NCI-H524 (cell line): ENCODE measurements around the gene PHAF1.
A peak's percentile ranks its signal among the peaks of the same experiment; 100 is the strongest.

Experiments used
- DNase-seq, 2 experiments: peaks; one replicate each; lab custom pipeline; 2025; lab: John Stamatoyannopoulos, UW

PHAF1 gene

DNA sequence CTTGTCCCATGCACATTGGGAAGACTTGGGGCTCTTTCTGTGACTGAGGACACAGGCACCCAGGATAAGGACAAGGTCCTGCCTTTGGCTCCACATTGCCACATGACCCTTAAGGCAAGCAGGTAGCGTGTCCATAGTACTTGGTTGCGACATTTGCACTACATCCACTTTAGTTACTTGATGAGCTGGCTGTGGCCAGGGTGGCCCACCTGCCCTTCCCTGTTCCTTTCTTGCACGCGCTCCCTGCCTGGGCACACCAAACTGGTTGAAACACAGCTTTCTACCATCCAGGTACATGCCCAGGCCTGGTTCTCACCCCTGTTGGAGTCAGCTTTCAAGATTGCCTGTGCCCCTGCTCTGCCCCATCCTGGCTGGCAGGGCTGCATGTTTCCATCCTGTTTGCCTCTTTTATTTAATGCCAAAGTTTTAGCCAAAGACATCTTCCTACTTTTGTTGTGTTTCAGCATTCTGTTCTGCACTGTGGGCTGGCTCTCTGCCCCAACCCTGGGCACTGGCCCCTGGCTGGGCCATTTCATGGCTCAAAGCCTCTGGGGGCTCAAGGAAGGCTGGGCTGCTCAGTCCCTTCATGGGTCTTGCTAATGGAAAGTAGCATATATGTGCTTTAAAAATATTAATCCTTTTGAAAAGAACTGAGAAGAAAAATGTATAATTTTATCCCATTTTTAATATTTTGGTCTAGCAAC is 37.8 kb downstream of the PHAF1 start:
- DNase-seq, result no peak

DNA sequence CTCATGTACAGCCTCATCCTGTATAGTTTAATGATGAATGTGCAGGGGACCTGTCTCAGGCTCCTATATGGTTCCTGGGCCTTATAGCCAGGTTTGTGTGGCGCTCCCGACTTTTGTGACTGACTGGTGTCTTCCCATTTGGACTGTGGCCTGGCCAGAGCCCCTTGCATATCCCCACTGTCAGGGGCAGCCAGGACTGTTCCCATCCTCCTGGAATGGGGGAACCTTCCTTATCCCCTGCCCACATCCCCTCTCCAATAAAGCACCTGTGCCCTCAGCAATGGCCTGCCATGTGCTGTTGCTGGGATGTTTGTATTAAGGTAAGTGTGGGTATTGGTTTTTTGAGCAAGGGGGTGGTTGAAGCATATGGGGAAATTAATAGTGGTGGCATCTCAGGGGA is 38.5 kb downstream of the PHAF1 start:
- no peak for DNase-seq

DNA sequence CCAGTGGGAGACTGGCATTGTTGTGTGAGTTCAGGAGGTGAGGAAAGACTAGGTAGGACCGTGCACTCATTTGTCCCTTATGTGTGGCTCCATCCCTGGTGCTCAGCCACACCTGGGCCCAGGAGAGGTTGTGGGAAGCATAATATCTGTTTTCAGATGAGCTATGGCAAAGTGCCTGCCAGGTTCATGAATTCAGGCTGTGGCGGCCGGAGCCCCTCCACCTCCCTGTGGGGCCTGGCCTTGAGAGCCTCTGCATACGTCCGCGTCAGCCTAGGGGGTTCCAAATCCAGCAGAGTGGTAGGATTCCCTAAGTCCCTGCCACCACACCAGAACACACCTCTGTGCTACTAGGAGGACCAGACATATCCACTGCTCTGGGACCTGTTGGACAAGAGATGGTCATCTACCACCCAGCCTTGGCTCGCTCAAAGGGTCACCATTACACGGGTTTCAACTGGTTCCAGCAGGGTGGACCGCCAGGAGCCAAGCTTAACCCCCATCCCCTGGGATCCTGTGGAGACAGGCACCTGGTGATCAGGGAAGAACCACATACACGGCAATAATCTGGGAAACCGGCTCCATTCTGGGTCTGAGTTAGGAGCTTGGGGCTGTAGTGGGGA is 39.0 kb downstream of the PHAF1 start:
- no peak for DNase-seq

DNA sequence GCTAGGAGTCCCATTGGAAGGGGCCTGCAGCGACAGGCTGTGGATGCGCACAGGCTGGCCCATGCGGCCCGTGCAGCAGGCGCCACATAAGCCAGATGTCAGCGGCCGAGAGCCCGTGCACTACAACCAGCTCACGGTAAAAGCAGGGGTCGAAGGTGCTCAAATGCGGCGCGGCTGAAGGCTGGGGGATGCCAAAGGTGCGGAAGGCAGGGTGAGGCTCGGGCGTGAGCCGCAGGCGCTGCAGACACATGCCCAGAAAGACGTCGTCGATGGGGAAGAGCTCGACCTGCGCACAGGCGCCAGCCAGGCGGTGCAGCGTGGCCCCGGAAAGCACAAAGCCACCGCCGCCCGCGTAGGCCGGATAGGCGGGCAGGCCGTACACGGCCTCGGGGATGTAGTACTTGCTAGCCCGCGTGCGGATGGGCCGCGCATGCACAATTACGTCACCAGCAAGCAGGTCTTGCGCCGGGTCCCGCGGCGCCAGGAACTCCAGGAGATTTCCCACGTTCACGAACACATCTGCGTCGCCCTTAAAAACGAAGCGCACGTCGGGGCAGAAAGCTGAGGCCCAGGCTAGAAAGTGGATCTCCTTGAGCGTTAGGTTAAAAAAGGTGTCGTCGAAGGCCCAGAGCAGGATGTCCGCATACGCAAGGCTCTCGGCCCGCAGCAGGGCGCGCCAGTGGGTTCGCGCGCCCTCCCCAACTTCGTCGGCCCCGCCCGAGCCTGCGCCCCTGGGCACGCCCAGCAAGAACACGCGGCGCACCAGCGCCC is 39.7 kb downstream of the PHAF1 start:
- no peak for DNase-seq

DNA sequence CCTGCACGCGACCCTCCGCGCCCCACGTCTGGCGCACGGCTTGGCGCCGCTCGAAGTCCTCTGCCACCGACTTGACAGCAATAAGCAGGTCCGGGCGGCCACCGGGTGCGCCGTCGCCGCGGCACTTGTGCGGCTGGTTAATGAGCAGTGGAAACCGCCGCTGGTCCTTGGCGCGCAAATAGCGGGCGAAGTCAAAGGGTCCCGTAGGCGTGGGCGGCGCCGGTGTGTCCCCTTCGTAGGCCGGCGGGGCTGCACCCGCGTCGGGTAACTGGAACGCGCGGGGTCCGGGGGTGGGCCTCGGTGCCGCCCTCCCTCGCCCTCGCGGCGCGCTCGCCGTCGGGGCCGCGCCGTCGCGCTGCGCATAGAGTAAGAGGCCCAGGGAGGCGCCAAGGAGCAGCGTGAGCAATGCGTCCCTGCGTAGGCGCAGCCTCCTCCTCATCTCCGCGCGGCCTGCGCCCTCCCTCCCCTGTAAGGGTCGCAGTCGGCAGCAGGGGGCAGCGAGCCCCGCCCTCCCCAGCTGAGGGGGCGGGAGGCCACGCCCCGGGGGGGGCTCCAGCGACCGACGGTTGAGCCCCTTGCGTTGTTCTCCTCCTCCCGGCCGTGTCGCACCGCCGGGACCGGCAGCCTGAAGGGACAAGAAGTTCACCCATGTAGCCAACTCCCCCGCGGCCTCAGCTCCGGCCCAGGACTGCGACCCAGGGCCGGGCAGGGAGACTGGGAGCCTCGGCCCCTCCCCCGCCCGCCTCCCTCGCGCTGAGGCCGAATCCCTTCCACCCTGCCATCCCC is 40.5 kb downstream of the PHAF1 start:
- DNase-seq, result peak; percentile 44 to 69

DNA sequence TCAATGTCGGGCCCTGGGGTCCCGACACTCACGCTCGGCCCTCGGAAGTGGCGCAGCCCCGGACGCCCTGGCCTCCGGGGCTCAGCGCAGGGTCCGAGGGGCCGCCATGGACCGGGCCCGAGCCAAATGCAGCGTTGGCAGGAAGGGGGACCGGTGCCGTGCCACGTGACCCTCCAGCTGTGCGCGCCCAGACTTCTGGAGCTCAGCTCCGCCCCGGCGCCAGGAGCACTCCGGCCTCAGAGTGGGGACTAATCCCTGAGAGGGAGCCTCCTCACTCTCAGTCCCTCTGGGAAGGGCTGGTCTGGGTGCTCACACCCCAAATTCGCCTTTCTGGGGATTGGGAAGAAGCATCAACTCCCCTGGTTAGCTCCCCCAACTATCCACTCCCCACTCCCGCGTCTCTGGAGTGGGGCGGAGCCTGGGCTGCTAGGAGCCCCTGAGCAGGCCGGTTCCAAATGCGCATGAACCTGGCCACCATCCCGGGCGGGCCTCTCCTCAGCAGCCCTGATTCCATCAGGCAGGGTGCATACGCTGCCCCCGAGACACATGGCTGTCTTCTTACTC is 41.2 kb downstream of the PHAF1 start, which contains the start of gene B3GNT9:
TSS of gene B3GNT9 (minus strand) at position 166 of the 564 bp plus-strand sequence. CDS start 513 bp downstream, outside the sequence.
- peak; percentile 76 to 85 for DNase-seq

DNA sequence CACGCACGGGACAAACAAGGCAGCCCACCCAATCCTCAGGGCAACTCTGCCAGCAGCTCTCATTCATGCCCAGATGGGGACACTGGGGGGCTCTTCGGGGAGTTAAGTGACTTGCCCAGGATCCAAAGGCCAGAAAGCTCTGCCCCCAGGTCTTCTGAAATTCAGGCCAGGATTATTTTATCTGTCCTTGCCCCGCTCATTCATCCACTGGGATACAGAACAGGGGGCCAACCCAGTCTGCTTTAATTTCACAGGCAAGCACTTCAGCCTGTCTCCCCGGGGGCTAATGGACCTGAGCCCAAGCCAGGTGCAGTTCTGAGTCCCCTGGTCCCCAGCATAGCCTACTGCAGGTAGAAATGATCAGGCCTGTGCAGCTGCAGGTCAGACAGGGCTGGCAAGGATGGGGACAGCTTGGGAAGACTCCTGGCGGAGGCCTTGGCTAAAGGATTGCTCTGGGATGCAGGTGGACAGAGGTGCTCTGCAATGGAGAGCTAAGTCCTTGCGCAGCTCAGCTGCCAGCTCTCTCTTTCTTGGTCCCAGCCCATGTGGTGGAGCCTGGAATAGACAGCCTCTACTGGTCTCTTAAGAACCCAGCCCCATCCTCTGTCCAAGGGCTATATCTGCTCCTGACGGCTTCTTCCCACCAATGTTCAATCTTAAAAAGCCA is 41.8 kb downstream of the PHAF1 start:
- no peak for DNase-seq

DNA sequence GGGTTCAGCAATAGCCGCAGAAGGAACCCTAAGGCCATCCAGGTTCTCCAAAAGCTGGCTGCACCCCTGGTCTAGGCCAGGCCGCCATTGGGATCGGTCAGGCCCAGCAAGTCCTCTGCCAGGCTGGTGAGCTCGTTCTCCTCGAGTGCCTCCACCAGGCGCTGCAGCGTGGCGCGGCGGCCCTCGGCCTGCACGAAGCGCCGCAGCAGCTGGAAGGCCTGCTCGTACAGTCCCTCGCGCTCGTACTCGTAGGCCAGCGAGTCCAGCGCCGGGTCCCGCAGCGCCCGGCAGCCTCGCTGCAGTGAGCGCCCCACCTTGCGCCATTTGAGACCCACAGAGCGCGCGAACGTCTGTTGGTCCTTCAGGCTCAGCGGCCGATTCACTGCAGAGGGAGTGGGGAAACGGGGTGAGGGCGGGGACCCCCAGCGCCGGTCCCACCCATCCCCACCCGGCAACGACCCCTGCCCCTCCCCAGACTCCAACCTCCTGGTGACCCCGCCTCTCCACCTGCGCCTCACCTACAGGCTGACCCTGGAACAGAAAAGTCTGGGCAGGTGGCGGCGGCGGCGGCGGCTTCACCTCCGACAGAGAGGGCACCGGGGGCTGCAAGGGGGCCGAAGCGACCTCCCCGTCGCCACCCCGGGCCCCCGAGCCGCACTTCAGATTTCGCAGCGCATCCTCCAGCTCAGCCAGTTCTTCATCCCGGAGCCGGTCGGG is 45.0 kb downstream of the PHAF1 start:
- DNase-seq, result peak in 1 of 2 experiments; percentile 37

DNA sequence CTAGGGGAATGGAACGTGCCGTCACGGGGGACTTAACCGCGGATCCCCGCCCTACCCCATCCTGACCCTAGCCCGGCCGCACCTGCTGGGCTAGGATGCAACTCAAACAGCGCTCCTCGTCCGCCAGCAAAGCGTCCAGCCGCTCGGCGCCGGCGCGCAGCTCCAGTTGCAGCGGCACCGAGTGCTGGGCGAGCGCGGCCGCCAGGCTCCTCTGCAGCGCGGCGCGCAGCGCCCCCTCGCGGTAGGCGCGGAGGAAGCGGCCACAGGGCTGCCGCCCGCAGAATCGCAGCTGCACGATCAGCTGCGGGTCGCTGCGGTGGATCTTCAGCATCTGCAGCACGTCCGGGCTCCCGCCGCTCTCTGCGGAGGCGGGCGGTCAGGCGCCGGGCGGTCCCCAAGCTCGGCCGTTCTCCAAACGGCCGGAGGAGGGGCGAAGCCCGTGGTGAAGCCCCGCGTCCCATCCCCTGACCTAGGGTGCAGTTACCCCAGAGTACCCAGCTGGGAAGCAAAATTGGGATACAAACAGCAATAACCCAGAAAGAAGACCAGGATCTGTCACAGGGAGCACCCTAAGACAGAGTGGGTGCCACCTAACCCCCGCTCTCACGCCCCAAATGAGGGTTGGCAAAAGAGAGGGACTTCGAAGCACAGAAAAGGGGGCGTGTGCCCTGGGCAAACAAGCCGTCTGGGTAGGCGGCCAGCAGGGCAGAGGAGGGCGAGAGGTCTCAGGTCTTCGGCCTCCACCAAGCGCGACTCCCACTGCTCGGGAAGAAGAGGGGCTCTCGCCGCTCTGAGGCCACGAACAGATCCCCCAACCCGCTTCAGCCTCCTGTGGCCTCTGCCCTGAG is 45.8 kb downstream of the PHAF1 start:
- peak; percentile 55 to 84 for DNase-seq

DNA sequence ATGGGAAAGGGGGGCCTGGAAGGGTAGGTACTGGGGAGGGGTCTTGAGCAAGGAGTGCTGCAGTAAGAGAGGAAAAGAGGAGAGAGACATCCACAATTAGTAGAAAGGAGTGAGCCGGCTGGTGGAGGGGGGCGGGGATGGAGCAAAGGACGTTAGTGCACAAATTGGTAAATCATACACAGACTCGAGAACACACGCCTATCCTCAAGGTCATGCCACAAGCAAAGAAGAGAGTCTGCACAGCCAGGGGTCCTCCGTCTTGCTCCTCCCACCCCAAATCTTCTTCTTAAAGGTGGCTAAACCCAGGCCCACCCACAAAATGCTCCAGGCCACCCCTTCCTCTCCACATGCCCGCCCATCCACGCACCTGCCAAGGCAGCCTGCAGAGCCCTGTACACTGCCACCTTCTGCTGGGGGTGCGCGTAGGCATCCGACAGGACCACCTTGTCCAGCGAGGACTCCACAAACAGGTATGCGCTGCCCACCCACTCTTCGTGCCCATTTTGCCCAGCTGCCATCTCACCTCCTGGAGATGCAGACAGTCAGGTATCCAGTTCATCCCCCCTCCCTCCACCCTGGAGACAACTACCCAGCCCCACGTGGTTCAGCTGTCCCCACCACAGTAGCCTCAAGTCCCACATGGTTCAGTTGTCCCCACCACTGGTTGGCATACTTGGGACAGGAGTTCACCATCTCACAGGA is 46.6 kb downstream of the PHAF1 start:
- no peak for DNase-seq

DNA sequence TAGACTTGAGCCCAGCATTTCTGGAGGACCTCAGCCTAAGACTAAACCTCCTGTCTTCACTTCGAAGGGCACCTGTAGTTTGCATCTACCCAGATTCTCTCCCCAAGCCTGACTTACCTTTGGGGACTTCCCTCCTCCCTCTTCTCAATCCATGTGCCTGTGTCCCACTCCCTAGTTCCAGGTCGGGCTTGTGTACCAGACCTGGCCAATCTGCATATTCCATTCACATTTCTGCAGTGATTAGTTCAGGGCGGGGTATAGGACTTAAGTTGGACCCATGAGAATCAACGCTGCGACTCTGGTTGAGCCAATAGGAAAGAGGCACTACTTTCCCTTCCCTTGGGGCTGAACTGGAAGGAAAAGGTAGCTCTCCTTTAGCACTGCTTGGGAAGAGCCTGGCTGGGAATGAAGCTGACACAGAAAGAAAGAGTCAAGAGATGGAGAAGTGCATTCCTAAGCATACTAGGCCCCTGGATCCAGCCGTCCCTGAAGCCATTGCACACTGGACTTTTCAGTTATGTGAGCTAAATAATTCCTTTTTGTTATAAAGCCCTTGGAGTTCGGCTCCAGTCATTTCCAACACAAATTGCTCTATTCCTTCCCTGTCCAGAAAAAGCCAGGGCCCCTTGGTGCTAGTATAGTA is 47.5 kb downstream of the PHAF1 start:
- DNase-seq, result no peak

DNA sequence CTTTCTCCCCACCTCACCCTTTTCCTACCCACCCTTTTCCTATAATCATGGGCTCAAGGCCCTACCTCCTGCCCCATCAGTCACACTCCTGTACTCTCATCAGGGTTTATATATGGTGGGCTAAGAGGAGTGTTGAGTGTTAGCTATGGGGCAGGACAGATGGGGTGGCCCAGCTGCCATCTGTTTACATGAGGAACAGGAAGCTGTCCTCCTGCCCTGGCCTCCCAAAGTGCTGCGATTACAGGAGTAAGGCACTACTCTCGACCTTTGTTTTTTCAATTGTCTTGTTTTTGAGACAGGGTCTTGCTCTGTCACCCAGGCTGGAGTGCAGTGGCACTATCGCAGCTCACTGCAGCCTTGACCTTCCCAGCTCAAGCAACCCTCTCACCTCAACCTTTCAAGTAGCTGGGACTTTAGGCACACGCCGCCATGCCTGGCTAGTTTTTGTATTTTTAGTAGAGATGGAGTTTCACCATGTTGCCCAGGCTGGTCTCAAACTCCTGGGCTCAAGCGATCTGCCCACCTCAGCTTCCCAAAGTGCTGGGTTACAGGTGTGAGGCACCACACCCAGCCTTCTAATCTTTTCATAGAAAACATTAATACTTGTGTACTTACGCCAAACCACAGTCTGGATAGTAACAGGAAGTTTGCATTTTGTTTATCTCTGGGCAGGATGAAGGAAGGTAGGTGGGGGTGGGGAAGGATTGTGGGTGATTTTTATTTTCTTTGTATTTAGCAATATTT is 48.3 kb downstream of the PHAF1 start:
- DNase-seq, result peak; percentile 82 to 91

DNA sequence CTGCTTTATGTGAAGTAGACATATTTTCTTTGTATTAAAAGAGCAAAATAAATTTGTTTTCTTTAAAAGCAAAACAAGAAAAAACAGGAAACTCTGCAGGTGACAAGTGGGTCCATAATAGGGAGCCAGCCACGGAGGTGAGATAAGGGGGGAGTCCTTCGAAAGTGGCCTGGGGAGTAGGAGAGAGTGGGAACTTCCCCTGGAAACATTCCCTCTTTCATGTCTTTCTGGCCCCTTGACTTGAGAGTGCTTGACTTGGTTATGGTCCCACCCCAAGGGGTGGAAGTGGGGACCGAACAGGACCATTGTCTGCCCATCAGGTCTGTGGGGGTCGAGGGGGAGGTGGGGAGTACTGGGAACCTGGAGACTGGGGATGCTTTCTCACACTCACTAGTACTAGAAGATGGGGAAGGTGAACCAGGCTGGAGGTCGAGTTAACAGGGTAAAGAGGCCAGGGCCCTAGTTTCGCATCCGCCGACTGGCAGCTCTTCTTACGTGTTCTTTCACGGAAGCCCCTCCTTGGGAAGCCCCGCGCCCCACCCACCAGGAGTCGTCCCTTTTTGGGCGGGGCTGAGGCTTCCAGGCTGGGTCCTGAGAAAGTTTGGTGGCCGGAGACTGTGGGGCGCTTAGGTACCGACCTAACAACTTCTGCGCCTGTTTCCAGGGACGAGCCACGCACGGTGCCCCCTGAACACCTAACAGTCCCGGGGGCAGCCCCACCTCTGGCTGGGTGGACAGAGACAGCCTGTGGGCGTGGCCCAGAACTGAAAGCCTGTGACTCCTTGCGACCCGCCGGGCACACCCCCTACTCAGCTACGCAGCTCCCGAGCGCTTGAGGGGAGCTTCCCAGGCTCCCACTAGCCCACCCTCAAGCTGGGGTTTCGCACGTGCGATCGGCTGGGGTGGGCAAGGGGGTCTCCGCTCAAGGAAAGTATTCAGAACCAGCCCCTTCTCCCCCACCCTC is 49.2 kb downstream of the PHAF1 start:
- DNase-seq, result peak; percentile 11 to 42

DNA sequence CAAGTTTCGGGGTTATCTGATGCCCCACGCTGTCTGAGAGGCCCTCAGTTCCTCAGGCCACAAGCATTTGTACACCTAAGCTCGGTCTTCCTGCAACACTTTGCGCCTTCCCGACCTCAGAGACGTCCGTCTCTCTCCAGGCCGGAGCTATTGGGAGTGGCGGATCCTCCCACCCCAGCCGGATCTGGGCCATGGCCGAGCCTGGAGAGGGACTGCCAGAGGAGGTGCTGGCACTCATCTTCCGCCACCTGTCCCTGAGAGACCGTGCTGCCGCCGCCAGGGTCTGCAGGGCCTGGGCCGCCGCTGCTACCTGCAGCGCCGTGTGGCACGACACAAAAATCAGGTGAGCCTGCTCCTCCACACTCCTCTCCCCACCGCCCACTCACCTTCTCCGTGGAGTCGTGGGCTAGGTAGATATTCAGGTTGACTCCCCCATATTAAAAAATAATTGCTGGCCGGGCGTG is 51.9 kb downstream of the PHAF1 start:
- no peak for DNase-seq

DNA sequence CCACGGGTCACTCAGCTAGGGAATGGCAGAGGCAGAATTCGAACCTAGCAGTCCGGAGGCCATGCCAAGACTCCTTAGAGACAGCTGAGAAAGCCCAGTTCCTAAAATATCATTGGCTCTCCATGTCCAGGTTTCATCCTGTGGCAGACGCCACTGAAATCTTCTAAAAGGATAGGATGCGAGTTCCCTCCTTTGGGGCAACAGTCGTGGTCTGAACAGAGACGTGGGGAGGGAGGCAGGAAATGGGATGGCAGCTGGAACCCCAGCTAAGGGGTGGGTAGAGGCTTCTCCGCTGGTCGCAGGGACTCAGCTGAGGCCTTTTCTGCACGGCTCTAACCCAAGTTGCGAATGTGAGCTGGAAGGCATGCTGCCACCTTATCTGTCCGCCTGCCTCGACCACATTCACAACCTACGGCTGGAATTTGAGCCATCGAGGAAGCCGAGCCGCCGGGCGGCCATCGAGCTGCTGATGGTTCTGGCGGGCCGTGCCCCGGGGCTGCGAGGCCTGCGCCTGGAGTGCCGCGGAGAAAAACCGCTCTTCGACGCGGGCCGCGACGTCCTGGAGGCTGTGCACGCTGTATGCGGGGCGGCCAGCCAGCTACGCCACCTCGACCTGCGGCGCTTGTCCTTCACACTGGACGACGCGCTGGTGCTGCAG is 52.9 kb downstream of the PHAF1 start:
- DNase-seq, result no peak
